MV-4-11 (cell line): ENCODE data around the gene ANKRD28.

ENCODE experiments used
- DNase-seq: peaks from one replicate; lab custom pipeline; 2025; lab: John Stamatoyannopoulos, UW

ANKRD28 gene

DNA sequence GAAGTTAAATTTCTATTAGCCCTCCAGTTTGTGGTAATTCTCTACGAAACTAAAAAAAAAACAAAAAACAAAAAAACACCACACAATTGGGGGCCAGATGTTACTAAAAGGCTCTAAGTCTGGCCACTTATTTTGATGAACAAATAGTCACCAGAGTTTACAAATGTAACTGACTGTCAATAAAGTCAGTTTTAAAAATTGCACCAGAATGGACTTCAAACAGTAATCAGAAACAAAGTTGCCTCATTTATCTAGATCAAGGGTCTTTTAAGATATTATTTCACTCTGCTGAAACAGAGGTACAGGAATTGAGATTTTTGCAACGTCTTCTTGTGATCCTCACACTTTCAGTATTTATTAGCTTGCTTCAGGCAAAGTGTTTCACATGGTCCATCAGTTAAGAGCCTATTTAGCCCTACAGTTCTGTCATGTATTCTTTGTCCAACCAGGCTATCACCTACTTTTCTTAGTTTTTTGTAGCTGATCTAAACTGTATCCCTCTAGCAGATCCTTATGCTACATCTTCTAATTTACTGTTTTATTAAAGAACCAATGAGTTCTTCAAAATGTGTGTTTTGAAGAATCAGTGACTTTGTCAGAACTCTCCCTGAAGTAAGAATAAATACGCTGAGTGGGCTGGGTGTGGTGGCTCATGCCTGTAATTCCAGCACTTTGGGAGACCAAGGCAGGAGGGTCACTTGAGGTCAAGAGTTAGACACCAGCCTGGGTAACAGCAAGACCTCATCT is 74.7 kb downstream of the ANKRD28 start:
- DNase-seq: no peak

DNA sequence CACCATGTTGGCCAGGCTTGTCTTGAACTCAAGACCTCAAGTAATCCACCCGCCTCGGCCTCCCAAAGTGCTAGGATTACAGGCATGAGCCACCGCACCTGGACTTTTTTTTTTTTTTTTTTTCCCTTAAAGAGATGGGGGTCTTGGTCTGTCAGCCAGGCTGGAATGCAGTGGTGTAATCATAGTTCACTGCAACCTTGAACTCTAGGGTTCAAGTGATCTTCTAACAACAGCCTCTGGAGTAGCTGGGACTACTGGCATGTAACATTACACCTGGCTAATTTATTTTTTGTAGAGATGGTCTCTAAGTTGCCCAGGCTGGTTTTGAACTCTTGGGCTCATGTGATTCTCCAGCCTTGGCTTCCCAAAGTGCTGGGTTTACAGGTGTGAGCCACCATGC is 81.6 kb downstream of the ANKRD28 start:
- no peak for DNase-seq

DNA sequence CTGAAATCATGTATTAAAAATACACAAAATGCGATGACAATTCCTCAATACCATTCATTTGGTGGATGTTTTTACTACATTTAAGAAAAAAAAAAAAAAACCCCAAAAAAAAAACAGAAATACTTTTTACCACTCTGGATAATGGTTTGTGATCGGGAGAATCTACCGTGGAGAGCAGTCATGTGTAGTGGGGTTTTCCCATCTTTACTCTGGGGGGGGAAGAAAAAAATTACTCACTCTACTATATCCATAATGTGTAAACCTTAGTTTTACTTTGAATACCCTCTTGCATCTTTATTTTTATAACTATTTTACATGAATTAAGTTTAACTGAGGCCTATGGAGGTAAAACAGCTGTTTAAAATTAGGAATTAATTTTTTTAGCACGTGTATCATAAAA is 83.3 kb downstream of the ANKRD28 start:
- DNase-seq: no peak

DNA sequence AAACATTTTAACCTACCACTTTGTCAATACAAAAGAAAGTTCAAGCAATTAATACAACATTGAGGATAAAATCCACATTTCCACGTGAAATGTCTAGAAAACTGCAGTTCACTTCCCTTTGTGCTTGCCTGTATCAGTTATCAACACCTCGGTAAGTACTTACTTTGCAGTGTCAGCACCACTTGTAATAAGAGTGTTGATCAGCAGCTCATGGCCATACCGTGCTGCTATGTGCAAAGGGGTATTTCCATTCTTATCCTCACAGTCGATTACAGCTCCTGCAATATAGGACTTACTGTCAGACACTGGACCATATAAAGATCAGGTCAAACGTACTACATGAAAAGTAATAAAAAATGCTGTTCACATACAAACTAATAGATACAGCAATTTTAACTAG is 84.4 kb downstream of the ANKRD28 start:
- no peak for DNase-seq

DNA sequence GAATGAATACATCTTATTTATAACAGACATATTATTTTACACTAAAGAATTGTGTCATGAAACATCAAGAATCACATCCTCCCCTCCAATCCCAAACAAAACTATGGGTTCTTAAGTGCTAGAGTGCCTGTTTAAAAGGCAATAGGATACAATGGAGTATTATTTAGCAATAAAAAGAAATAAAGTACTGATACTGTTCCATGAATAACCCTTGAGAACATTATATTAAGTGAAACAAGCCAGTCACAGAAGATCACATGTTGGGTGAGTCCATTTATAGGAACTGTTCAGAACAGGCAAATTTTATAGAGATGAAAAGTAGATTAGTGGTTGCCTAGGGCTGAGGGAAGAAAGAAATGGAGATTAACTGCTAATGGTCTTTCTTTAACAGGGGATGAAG is 86.5 kb downstream of the ANKRD28 start:
- DNase-seq: no peak

DNA sequence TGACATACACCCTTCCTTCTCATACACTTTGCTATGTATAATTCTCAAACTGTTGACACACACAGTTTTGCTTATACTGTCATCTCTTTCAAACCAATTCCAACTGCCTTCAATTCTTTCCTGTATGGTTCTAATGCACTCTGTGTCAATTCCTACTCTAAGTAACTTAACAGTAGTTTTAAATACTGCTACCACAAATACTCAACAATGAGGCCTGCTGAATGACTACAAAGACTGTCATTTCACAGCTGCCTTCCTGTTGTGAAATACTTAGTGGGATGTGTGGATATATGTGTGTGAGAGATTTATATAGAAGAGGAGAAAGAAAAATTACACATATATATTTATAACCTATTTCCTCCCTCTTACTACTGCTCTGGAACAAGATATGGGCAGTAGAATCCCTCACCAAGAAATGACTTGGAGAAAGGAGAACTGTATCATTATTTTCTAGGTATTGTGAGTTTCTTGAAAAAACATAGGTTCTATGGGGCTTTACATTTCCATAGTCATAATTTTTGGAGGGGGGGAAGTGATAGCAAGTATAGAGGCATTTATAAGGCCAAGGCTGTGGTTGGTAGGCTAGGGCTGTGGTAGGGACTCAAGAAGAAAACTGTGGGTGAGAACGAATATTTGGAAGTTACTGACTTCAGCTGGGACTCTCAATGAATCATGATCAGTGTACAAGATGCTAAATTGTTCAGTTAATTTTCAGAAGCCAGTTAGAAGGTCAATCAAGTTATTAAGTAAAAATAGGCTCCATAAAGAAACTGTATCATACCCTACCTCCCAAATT is 88.7 kb downstream of the ANKRD28 start:
- peak; percentile 93 for DNase-seq

DNA sequence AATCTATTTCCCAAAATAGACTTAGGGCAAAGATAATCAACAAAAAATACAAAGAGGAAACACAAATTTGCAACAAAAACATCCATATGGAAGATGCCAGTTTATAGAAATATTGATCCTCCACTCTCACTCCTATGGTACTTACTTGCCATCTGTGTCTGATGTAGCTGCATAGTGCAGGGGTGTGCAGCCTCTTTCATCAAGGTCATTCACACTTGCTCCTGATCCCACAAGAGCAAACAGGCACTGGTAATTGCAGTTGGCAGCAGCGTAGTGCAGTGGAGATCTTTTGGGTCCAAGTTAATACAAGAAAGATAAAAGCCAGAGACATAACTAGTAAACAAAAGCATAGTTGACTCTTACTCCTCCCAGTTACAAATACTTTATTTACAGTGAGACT is 90.0 kb downstream of the ANKRD28 start:
- DNase-seq: no peak

DNA sequence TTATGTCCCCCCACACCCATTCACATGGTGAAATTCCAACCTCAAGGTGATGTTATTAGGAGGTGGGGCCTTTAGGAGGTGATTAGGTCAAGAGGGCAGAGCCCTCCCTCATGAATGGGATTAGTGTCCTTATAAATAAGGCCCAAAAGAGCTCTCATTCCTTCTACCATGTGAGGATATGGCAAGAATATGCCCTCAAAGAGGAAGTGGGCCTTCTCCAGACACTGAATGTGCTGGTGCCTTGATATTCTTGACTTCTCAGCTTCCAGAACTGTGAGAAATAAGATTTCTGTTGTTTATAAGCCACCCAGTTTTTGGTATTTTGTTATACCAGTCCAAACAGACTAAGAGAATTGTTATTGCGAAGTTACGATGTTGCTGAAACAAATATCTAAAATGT is 94.4 kb downstream of the ANKRD28 start:
- DNase-seq: peak; percentile 81

DNA sequence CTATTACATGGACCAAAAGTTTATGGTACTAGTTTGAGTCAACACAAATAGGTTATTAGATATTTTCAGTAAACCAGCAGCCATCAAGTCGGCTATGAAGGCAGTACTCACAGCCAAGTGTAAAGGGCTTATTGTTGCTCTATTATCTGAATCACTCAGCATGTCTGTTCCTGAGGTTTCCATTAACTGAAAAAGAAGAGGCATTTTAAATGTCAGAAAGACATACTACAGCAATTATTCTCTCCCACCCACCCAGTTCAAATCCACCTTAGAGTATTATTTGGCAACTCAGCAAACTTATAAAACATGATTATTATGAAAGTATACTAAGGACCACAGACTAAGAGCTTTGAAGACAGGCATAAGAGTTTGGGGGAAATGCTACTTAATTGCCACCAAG is 103.2 kb downstream of the ANKRD28 start:
- DNase-seq: no peak

DNA sequence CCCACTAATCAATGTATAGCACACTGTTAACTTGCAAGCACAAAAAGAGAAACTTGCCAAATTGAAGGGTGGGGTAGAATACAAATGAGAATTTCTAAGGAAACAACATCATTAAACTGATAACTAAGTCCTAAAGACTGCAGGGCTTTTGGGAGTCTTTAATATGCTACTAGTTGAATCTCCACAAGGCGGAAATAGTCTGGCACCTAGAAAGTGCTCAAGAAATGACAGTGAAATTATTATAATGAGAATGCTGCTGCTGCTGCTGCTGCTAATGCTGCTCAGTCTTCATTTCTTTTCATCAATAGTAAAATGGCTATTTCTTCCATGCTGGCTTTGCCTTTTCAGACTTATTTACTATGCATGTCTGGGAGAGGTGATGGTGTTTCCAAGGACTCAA is 104.4 kb downstream of the ANKRD28 start:
- no peak for DNase-seq

DNA sequence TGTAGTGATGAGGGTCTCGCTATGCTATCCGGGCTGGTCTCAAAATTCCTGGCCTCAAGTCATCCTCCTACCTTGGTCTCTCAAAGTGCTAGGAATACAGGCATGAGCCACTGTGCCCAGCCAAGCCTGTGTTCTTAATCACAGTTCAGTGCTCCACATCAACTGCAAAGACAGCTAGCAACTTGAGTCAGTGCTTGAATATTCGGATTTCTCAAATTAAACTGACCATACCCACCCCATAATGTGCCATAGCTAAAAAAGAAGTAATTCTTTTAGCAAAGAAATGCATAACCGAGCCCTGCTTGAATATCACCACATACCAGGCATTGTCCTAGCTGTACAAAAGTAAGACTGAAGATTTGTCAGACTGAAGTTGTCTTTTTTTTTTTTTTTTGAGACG is 107.0 kb downstream of the ANKRD28 start:
- DNase-seq: no peak

DNA sequence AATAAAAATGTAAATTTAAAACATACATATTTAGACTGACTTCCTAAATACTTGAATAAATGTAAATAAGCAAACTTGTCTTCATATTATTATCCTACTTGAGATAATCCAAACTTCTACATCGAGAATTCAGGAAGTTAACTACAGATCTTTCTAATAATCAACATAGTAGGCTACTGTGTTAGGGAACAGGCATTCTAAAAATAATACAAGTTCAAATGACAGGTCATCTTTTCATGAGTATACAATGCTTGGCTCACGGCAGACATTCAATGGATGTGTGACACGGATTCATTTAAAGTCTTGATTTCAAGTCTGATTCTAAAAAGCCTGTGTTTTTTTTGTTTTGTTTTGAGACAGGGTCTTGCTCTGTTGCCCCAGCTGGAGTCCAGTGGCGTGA is 107.5 kb downstream of the ANKRD28 start:
- DNase-seq: no peak

DNA sequence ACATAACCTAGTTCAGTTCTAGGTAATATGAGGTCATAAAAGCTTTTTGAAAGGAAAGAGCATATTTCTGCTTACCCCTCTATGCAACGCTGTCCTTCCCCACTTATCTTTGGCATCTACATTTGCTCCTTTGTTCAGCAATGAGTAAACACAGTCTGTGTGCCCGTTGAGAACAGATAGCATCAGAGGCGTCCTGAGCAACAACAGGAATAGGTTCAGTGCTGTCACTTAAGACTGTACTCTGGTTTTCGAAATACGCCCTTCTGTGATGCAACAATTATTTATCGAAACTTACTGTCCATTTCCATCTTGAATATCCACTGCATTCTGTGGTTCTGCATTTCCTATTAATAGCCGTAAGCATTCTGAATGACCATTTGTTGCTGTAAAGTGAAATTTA is 111.9 kb downstream of the ANKRD28 start:
- DNase-seq: peak; percentile 25

DNA sequence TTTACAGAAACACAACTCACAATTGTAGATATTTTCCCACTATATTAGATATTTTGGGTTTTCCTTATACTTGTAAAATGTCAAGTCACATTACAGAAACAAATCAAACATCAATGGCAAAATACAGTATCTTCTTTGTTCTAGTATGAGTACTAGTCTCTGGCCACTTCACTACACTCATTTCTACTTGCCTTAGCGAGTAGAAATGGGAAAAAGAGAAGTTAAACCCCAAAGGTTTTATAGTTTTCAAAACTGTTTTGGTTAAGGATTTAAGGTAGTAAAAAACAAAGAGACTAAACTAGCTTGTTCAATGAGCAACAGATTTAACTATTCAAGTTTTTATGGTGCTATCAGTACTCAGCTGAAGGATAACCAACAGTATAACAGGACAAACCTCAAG is 114.5 kb downstream of the ANKRD28 start:
- DNase-seq: peak; percentile 33

DNA sequence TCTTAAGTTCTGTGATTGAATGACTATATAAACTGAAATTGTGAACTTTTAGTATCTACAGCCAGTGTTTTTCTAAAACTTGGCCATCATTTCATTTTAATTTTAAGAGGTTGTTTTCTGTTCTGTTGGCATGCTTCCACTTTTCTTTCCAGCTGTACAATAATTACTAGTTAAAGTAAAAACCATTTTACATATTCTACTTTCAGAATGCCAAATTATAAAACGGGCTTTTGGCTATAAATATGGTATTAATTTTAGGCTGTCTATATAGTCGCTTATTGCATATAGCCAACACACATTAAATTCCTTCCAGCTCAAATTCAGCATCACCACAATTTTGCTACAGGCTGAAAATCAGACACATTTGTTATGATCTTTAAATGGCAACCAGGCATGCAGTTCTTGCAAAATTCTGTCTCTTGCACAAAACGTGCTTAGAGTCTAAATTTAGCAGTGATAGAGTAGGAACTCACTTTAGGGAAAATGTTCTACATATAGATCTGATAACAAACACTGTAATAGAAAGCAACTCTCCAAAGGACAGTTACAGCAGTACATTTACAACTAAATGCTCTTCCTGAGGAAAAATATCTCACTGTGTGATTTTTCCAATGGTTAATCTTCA is 115.1 kb downstream of the ANKRD28 start:
- peak; percentile 62 for DNase-seq

DNA sequence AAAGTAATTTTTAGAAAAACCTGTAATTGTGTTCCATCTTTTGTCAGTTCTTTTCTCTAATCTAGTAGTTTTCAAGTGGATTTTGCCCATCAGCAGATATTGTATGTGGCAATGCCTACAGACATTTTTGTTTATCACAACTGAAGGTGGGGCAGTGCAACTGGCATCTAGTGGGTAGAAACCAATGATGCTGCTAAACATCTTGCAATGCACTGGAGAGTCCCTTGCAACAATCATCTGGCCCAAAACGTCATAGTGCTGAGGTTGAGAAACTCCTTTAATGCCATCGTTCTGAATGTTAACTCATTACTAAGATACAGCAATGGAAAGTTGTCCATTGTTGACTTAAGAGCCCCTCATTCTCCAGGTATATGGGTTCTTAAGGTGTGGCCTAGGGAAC is 116.1 kb downstream of the ANKRD28 start:
- DNase-seq: no peak

DNA sequence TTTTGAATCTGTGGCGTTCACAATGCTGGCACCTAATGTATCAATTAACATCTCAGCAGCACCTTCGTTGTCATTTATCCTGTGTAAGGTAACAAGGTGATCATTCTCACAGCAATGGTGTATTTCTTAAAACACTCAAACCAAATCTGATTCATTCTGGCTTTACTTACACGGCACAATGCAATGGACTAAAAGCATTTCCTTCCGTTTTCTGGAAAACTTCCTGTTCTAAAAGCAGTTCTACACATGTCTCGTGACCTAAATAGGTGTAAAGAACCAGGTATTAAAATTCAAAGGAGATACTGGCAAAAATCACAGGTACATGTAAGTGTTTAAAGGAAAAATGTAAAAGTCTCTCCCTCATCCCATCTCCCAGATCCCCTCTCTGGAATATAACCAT is 118.5 kb downstream of the ANKRD28 start:
- no peak for DNase-seq

DNA sequence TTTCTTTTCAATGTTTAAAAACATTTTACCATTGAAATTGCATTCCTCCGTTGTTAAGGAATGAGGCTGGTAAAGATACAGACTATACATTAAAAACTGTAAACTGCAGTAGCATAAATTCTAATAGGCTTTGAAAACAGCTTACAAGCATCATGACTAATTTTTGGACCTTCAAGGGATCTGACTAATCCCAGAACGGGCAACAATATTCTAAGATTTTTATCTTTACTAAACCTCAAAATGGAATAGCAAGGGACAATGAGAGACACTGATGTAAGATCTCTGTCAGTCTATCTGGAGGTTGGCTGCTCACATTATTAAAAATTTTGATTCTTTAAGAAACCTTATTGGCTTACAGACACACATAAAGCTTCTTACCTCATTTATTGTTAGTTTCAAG is 121.5 kb downstream of the ANKRD28 start:
- no peak for DNase-seq

DNA sequence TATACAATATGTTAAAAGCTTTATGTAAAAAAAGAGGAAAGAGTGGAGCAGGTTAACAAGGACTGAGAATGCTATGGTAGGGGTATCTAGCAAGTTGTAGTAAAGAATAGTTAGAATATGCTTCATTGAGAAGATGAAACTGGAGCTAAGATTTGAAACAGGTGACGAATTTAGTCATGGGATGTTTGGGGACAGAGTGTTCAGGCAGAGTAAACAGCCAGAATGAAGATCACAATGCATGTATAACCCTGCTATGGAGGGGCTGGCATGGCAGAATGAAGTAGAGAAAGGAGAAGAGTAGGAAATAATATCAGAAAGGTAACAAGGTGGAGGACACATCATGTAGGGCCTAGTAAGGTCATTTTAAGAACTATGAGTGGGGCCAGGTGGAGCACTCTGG is 124.2 kb downstream of the ANKRD28 start:
- DNase-seq: no peak

DNA sequence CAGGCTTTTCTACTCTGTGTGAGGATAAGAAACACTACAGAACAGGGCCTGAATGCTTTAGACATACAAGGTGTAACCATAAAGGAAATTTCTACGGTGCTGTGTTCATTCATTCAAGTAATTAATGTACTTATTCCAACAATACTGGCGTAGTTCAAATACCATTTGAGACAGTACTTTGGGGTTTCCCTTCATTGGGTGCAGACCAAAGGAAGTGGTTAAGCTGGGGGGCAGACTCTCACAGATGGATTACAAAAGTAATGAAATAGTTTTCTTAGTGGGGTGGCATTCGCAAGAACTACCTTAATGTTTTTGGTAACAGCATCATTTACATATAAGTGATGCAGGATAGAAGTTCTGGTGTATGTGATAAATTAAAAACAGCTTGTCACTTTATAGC is 130.3 kb downstream of the ANKRD28 start:
- no peak for DNase-seq

DNA sequence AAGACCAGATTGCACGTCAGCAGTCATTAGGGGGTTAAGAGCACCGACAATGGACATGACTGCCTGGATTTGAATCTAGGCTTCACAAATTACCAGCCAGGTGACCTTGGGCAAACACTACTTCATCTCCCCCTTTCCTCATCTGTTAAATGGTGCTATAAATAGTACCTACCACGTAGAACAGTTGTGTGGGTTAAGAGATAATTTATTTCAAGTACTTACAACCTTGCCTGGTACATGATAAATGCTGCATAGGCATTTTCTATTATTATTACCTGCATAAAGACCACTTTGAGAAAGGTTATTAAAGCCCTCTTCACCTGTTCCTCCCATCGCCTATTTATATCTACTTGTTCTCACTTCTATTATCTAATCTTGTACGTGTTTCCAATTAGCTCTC is 131.5 kb downstream of the ANKRD28 start:
- no peak for DNase-seq

DNA sequence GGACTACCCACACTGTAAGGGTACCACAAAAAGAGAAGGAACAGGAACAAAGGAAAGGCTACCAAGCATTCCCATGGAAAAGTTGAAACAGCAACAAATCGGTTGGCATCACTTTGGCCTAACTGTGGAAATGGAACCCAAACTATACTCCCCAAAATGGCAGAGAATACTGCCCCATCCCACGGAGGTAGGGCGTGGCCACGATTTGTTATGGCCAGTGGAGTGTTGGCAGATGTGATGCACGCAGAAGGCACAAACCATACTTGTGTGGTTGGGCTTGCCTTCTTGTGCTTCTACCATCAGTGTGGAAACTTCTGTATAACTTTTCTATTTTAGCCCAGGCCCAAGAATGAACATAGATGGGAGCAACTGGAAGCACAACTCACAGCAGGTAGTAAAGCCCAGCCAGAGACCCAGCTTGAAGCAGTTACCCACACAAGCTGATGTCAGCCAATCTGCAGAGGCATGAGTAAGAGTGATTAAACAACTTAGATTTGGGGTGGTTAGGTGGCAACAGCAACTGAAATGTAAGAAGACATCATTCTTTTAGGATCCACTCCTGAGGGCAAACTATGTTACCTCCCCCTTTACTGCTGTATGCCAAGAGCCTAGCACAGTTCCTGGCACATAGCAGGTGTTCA is 132.1 kb downstream of the ANKRD28 start:
- DNase-seq: no peak

DNA sequence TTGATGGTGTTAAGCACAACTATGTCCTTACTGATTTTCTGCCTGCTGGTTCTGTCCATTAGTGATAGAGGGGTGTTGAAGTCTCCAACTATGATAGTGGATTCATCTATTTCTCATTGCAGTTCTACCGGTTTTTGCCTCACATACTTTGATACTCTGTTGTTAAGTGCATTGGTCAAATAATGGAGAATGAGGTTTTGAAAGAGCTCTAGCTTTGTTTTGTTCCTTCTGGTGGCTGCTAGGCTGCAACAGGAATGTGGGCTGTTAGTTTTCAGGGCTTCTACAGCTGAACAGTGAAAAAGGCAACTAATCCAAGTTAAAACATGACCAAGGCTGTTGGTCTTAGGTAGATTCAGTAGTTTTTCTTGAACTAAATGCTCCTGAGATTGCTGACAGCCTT is 133.6 kb downstream of the ANKRD28 start:
- no peak for DNase-seq
